HepG2 (cell line): ENCODE measurements around the gene BRSK2. TPM values are rescaled to one million over a fixed set of nuclear protein-coding genes. Genes with fewer than 3 reads are reported as not detected.

Experiments
- ARID5B ChIP-seq: IDR thresholded peaks from 2 replicates; pipeline ENCODE4 v1.4.0; 2020; ENCODE audit warnings: mild to moderate bottlenecking, missing genetic modification reagents
- CENPX ChIP-seq: sonication (generic); formaldehyde crosslinking; IDR thresholded peaks from 2 replicates; pipeline ENCODE4 v1.9.0; 2021; ENCODE audit warnings: mild to moderate bottlenecking, missing genetic modification reagents, moderate library complexity
- IRX3 ChIP-seq: sonication (generic); formaldehyde crosslinking; IDR thresholded peaks from 2 replicates; pipeline ENCODE4 v1.8.1; 2023; ENCODE audit warnings: mild to moderate bottlenecking, low read depth, missing genetic modification reagents, borderline replicate concordance
- JUN ChIP-seq: sonication (generic); formaldehyde crosslinking; IDR thresholded peaks from 2 replicates; pipeline ENCODE4 v1.4.0; 2020; ENCODE audit warnings: mild to moderate bottlenecking, missing genetic modification reagents
- KLF9 ChIP-seq: IDR thresholded peaks from 2 replicates; pipeline ENCODE4 v1.6.1; 2016; ENCODE audit warnings: low read depth
- NFE2 ChIP-seq: sonication (generic); formaldehyde crosslinking; IDR thresholded peaks from 2 replicates; pipeline ENCODE4 v1.4.0; 2020; ENCODE audit warnings: missing genetic modification reagents
- NR1H2 ChIP-seq: sonication (generic); formaldehyde crosslinking; IDR thresholded peaks from 2 replicates; pipeline ENCODE4 v1.8.1; 2022; ENCODE audit warnings: low read depth, missing genetic modification reagents, borderline replicate concordance
- NR2F2 ChIP-seq: IDR thresholded peaks from 2 replicates; pipeline ENCODE4 v1.6.1; 2012; ENCODE audit warnings: low read depth, inconsistent platforms, borderline replicate concordance
- RXRA ChIP-seq: sonication (generic); formaldehyde crosslinking; IDR thresholded peaks from 2 replicates; pipeline ENCODE4 v1.5.1; 2020; ENCODE audit warnings: missing genetic modification reagents
- SATB2 ChIP-seq: sonication (generic); formaldehyde crosslinking; IDR thresholded peaks from 2 replicates; pipeline ENCODE4 v1.5.0; 2020; ENCODE audit warnings: missing genetic modification reagents
- SNAI1 ChIP-seq: sonication (generic); formaldehyde crosslinking; IDR thresholded peaks from 2 replicates; pipeline ENCODE4 v1.5.0; 2020; ENCODE audit warnings: mild to moderate bottlenecking, missing genetic modification reagents, borderline replicate concordance
- THAP8 ChIP-seq: sonication (generic); formaldehyde crosslinking; IDR thresholded peaks from 2 replicates; pipeline ENCODE4 v1.5.1; 2020; ENCODE audit warnings: missing genetic modification reagents, mild to moderate bottlenecking, borderline replicate concordance
- ZFP1 ChIP-seq: IDR thresholded peaks from 2 replicates; pipeline ENCODE4 v1.6.1; 2016
- ZFP37 ChIP-seq: sonication (generic); formaldehyde crosslinking; IDR thresholded peaks from 2 replicates; pipeline ENCODE4 v1.4.0; 2020; ENCODE audit warnings: missing genetic modification reagents, borderline replicate concordance
- ZNF10 ChIP-seq: sonication (generic); formaldehyde crosslinking; IDR thresholded peaks from 2 replicates; pipeline ENCODE4 v1.4.0; 2020; ENCODE audit warnings: mild to moderate bottlenecking, low read depth, missing genetic modification reagents, borderline replicate concordance
- ZNF17 ChIP-seq: sonication (generic); formaldehyde crosslinking; IDR thresholded peaks from 2 replicates; pipeline ENCODE4 v1.5.0; 2020; ENCODE audit warnings: mild to moderate bottlenecking, missing genetic modification reagents
- ZNF350 ChIP-seq: sonication (generic); formaldehyde crosslinking; IDR thresholded peaks from 2 replicates; pipeline ENCODE4 v1.4.0; 2020; ENCODE audit warnings: mild to moderate bottlenecking, low read depth, missing genetic modification reagents, borderline replicate concordance
- ZNF407 ChIP-seq: sonication (generic); formaldehyde crosslinking; IDR thresholded peaks from one replicate; pipeline ENCODE4 v1.5.1; 2020; ENCODE audit warnings: mild to moderate bottlenecking, missing genetic modification reagents; ENCODE audit errors: not compliant biosample characterization
- polyA plus RNA-seq, 8 experiments: library from polyadenylated mRNA; depleted of rRNA in 3 of 8; stranded (reverse) in 7 of 8; unstranded in 1 of 8; fragments of >200 nt; fragmentation: Illumina TruSeq in 4 of 8; extraction: Trizol in 4 of 8; gene quantifications; 2 replicates each; pipeline versions ENCODE4 v1.2.1 to v1.2.3, GENCODE V29; 2011 to 2016; ENCODE audit warnings: low read depth in 4 of 8, missing spikeins in 1 of 8, mixed read lengths in 1 of 8; ENCODE audit not compliant: insufficient read depth in 1 of 8
- total RNA-seq, 5 experiments: library from RNA; depleted of rRNA; stranded (reverse); fragments of >200 nt; fragmentation: Illumina TruSeq; extraction: Trizol; gene quantifications; 2 replicates each; pipeline ENCODE4 v1.2.3, GENCODE V29; 2016; ENCODE audit warnings: low read depth in 1 of 5

Gene BRSK2
- total and polyA plus RNA-seq, 2 of the 13 experiments (the other 11 are each of a cell fraction or from before 2014, with no cell fraction given) = 0.74 to 1.1 TPM

- TF ChIP-seq ZFP37 (peak; percentile 89; the same call in 1 of the 2 replicates), SNAI1 (CRISPR knock-in tag) (no peak), RXRA (CRISPR knock-in tag) (peak; percentile 47; the same call in 1 of the 2 replicates), ZFP1 (CRISPR knock-in tag) (no peak), CENPX (CRISPR knock-in tag) (no peak), ZNF17 (CRISPR knock-in tag) (no peak), NFE2 (no peak), NR1H2 (CRISPR knock-in tag) (no peak), NR2F2 (no peak), SATB2 (CRISPR knock-in tag) (no peak), THAP8 (CRISPR knock-in tag) (no peak), KLF9 (no peak), ZNF407 (CRISPR knock-in tag) (no peak), ZNF350 (no peak), IRX3 (CRISPR knock-in tag) (peak; percentile 73; the same call in 1 of the 2 replicates), JUN (CRISPR knock-in tag) (no peak), ARID5B (CRISPR knock-in tag) (peak; percentile 44; the same call in 1 of the 2 replicates), ZNF10 (no peak)
Observed at GRCh38 chr11:1401656-1402221, 12.0 kb downstream of the BRSK2 start (continued).
